Measurements from ENCODE around the gene TUT7.

The TUT7 gene

DNA sequence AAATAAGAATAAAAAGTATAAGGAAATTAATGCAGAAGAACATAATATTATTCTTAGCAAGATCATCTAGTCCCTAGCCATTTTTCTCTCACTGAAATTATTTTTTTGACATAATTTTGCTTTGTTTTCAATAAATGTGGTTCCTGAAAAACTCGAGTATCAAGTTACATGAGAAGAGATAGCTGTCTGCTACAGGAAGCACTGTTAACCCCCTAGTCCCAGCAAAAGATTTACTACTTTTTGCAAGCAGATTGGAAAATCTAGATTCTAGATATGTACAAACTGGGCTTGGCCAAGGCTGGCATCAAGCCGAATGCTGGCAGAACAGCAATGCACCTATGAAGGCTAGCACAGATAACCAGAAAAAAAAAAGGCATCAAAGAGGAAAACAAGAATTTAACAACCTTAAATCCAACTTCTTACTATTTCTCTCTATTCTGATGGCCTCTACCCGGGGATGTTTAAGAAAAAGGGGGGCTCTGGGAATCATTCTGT, 49.9 kb downstream of the TUT7 start:
- Histone ChIP-seq H3K4me3 (ENCODE audit: low read depth, low read length) (no peak overlapping the region), H3K27ac (ENCODE audit: extremely low read depth, low read depth, low read length) (no peak overlapping the region), H3K36me3 (ENCODE audit: control insufficient read depth in 2 of 2, insufficient read depth in 1 of 2, low read length in 2 of 2) (peaks cover 19 to 64% of the 10 kb centered on the region in 2 experiments), H3K9me3 (ENCODE audit: control insufficient read depth, insufficient read depth, low read depth, low read length) (no peaks in the 10 kb centered on the region), H3K4me1 (ENCODE audit: control insufficient read depth, insufficient read depth, low read length) (peaks cover 2% of the 10 kb centered on the region; the same call in 1 of the 2 replicates)
- POLR2A ChIA-PET, result no interaction called here
- TF ChIP-seq ZNF571 (tag by site-specific recombination; IDR thresholded peaks at IDR 0.05) (no peak), ZNF529 (tag by site-specific recombination; IDR thresholded peaks at IDR 0.05; ENCODE audit: insufficient replicate concordance) (no peak), ZNF112 (tag by site-specific recombination; IDR thresholded peaks at IDR 0.05) (no peak), ZNF549 (tag by site-specific recombination; IDR thresholded peaks at IDR 0.05) (no peak), SP7 (tag by site-specific recombination; IDR thresholded peaks at IDR 0.05) (no peak), YY2 (tag by site-specific recombination; IDR thresholded peaks at IDR 0.05) (no peak), ZNF514 (tag by site-specific recombination; IDR thresholded peaks at IDR 0.05) (no peak), ZNF626 (tag by site-specific recombination; IDR thresholded peaks at IDR 0.05) (no peak), ZNF239 (tag by site-specific recombination; IDR thresholded peaks at IDR 0.05) (no peak), PBX3 (CRISPR knock-in tag; IDR thresholded peaks at IDR 0.05) (no peak), ZNF610 (tag by site-specific recombination; IDR thresholded peaks at IDR 0.05; ENCODE audit: borderline replicate concordance) (no peak)
- TF ChIP-seq, protein P1, sequence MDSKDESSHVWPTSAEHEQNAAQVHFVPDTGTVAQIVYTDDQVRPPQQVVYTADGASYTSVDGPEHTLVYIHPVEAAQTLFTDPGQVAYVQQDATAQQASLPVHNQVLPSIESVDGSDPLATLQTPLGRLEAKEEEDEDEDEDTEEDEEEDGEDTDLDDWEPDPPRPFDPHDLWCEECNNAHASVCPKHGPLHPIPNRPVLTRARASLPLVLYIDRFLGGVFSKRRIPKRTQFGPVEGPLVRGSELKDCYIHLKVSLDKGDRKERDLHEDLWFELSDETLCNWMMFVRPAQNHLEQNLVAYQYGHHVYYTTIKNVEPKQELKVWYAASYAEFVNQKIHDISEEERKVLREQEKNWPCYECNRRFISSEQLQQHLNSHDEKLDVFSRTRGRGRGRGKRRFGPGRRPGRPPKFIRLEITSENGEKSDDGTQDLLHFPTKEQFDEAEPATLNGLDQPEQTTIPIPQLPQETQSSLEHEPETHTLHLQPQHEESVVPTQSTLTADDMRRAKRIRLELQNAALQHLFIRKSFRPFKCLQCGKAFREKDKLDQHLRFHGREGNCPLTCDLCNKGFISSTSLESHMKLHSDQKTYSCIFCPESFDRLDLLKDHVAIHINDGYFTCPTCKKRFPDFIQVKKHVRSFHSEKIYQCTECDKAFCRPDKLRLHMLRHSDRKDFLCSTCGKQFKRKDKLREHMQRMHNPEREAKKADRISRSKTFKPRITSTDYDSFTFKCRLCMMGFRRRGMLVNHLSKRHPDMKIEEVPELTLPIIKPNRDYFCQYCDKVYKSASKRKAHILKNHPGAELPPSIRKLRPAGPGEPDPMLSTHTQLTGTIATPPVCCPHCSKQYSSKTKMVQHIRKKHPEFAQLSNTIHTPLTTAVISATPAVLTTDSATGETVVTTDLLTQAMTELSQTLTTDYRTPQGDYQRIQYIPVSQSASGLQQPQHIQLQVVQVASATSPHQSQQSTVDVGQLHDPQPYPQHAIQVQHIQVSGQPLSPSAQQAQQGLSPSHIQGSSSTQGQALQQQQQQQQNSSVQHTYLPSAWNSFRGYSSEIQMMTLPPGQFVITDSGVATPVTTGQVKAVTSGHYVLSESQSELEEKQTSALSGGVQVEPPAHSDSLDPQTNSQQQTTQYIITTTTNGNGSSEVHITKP (tag by site-specific recombination; IDR thresholded peaks at IDR 0.05), result no peak
- TF ChIP-seq, protein P2, sequence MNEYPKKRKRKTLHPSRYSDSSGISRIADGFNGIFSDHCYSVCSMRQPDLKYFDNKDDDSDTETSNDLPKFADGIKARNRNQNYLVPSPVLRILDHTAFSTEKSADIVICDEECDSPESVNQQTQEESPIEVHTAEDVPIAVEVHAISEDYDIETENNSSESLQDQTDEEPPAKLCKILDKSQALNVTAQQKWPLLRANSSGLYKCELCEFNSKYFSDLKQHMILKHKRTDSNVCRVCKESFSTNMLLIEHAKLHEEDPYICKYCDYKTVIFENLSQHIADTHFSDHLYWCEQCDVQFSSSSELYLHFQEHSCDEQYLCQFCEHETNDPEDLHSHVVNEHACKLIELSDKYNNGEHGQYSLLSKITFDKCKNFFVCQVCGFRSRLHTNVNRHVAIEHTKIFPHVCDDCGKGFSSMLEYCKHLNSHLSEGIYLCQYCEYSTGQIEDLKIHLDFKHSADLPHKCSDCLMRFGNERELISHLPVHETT (tag by site-specific recombination; IDR thresholded peaks at IDR 0.05), result no peak
- CTCF ChIA-PET, result no interaction called here

DNA sequence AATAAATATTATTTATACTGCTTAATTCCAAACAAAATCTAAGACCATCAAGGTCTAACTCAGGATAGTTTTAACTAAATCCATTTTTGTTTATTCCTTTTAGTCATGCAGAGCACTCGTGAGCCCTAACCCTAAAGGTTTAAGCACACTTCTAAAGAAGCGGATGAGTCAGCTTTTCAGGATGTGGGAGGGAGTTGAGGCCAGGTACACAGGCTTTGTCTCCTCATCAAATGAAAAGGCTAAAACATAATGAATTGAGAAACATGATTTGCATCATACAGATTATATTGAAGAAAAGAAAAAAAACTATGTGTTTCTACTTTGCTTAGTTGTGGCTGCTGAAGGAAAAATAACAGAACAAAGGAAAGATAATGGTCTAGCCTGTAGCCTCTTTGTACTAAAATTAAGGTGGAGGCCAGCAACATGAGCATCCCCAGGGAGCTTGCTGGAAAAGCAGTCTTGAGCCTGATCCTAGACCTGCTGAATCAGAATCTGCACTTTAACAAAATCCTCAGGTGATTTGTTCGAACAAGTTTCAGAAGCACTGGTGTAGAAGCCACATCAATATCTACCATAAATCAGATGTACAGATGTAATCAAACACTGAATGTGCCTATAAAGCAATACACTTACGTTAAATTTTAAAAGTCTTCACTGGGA, 50.8 kb downstream of the TUT7 start:
- no peaks in the 10 kb centered on the region for H3K9me3 ChIP-seq (ENCODE audit: control insufficient read depth, insufficient read depth, low read depth, low read length)
- peaks cover 19 to 68% of the 10 kb centered on the region in 2 experiments for H3K36me3 ChIP-seq (ENCODE audit: control insufficient read depth in 2 of 2, insufficient read depth in 1 of 2, low read length in 2 of 2)
- H3K4me1 ChIP-seq (ENCODE audit: control insufficient read depth, insufficient read depth, low read length), result peaks cover 2% of the 10 kb centered on the region; the same call in 1 of the 2 replicates
- no peak overlapping the region for H3K4me3 ChIP-seq (ENCODE audit: low read depth, low read length)
- ChIA-PET CTCF (no interaction called here), POLR2A (no interaction called here)
- TF ChIP-seq, protein P3, sequence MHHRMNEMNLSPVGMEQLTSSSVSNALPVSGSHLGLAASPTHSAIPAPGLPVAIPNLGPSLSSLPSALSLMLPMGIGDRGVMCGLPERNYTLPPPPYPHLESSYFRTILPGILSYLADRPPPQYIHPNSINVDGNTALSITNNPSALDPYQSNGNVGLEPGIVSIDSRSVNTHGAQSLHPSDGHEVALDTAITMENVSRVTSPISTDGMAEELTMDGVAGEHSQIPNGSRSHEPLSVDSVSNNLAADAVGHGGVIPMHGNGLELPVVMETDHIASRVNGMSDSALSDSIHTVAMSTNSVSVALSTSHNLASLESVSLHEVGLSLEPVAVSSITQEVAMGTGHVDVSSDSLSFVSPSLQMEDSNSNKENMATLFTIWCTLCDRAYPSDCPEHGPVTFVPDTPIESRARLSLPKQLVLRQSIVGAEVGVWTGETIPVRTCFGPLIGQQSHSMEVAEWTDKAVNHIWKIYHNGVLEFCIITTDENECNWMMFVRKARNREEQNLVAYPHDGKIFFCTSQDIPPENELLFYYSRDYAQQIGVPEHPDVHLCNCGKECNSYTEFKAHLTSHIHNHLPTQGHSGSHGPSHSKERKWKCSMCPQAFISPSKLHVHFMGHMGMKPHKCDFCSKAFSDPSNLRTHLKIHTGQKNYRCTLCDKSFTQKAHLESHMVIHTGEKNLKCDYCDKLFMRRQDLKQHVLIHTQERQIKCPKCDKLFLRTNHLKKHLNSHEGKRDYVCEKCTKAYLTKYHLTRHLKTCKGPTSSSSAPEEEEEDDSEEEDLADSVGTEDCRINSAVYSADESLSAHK (tag by site-specific recombination; IDR thresholded peaks at IDR 0.05), result no peak
- TF ChIP-seq ZNF391 (tag by site-specific recombination; IDR thresholded peaks at IDR 0.05; ENCODE audit: borderline replicate concordance, low read depth), result no peak
- TF ChIP-seq, protein P1 (tag by site-specific recombination; IDR thresholded peaks at IDR 0.05), result 0 out of 2 replicates have a peak, but pooled peaks have one; percentile 30
- no peak overlapping the region for H3K27ac ChIP-seq (ENCODE audit: extremely low read depth, low read depth, low read length)
